ENCODE results near the gene HPCAL1. TPM values are rescaled to one million over a fixed set of nuclear protein-coding genes. Genes with fewer than 3 reads are reported as not detected.

HPCAL1 gene
- total RNA-seq, 1 donor from 2014 or later: 34.6 TPM

- H3K4me1 Mint-ChIP-seq (ENCODE audit: unreplicated experiment): no peaks in the 10 kb centered on the region
- no peak for DNase-seq (ENCODE audit: low spot score)
- no peak overlapping the region for H3K4me3 Mint-ChIP-seq (ENCODE audit: unreplicated experiment)
- H3K27ac Mint-ChIP-seq (ENCODE audit: unreplicated experiment): no peak overlapping the region
- TF ChIP-seq CTCF (IDR thresholded peaks at IDR 0.05; ENCODE audit: unreplicated experiment): no peak
- peaks cover 4% of the 10 kb centered on the region for H3K27me3 Mint-ChIP-seq (ENCODE audit: unreplicated experiment)
- H3K36me3 Mint-ChIP-seq (ENCODE audit: low read depth, unreplicated experiment): no peaks in the 10 kb centered on the region
- no peaks in the 10 kb centered on the region for H3K9me3 Mint-ChIP-seq (ENCODE audit: unreplicated experiment)
These were observed 167.4 kb downstream of the HPCAL1 start for GRCh38 chr2:10469955-10470608.

GRCh38 chr2:10471046-10471571 is 168.4 kb downstream of the HPCAL1 start:
- Mint-ChIP-seq H3K36me3 (ENCODE audit: low read depth, unreplicated experiment) (no peaks in the 10 kb centered on the region), H3K9me3 (ENCODE audit: unreplicated experiment) (no peaks in the 10 kb centered on the region), H3K27me3 (ENCODE audit: unreplicated experiment) (peaks cover 4% of the 10 kb centered on the region), H3K4me3 (ENCODE audit: unreplicated experiment) (no peak overlapping the region), H3K4me1 (ENCODE audit: unreplicated experiment) (no peaks in the 10 kb centered on the region), H3K27ac (ENCODE audit: unreplicated experiment) (no peak overlapping the region)
- no peak for TF ChIP-seq CTCF (IDR thresholded peaks at IDR 0.05; ENCODE audit: unreplicated experiment)
- DNase-seq (ENCODE audit: low spot score): no peak

GRCh38 chr2:10471955-10472354 is 169.3 kb downstream of the HPCAL1 start:
- no peaks in the 10 kb centered on the region for H3K9me3 Mint-ChIP-seq (ENCODE audit: unreplicated experiment)
- no peak for TF ChIP-seq CTCF (IDR thresholded peaks at IDR 0.05; ENCODE audit: unreplicated experiment)
- H3K27ac Mint-ChIP-seq (ENCODE audit: unreplicated experiment): no peak overlapping the region
- H3K36me3 Mint-ChIP-seq (ENCODE audit: low read depth, unreplicated experiment): no peaks in the 10 kb centered on the region
- no peak for DNase-seq (ENCODE audit: low spot score)
- H3K4me3 Mint-ChIP-seq (ENCODE audit: unreplicated experiment): no peak overlapping the region
- peaks cover 6% of the 10 kb centered on the region for H3K27me3 Mint-ChIP-seq (ENCODE audit: unreplicated experiment)
- no peaks in the 10 kb centered on the region for H3K4me1 Mint-ChIP-seq (ENCODE audit: unreplicated experiment)

GRCh38 chr2:10473121-10473756 is 170.5 kb downstream of the HPCAL1 start:
- no peak for TF ChIP-seq CTCF (IDR thresholded peaks at IDR 0.05; ENCODE audit: unreplicated experiment)
- no peaks in the 10 kb centered on the region for H3K36me3 Mint-ChIP-seq (ENCODE audit: low read depth, unreplicated experiment)
- H3K4me3 Mint-ChIP-seq (ENCODE audit: unreplicated experiment): no peak overlapping the region
- H3K27me3 Mint-ChIP-seq (ENCODE audit: unreplicated experiment): peaks cover 6% of the 10 kb centered on the region
- H3K4me1 Mint-ChIP-seq (ENCODE audit: unreplicated experiment): peaks cover 3% of the 10 kb centered on the region
- DNase-seq (ENCODE audit: low spot score): no peak
- no peak overlapping the region for H3K27ac Mint-ChIP-seq (ENCODE audit: unreplicated experiment)
- H3K9me3 Mint-ChIP-seq (ENCODE audit: unreplicated experiment): no peaks in the 10 kb centered on the region

- DNase-seq (ENCODE audit: low spot score): no peak
- no peak for TF ChIP-seq CTCF (IDR thresholded peaks at IDR 0.05; ENCODE audit: unreplicated experiment)
- no peak overlapping the region for H3K27ac Mint-ChIP-seq (ENCODE audit: unreplicated experiment)
- H3K4me1 Mint-ChIP-seq (ENCODE audit: unreplicated experiment): peaks cover 3% of the 10 kb centered on the region
- no peaks in the 10 kb centered on the region for H3K9me3 Mint-ChIP-seq (ENCODE audit: unreplicated experiment)
- H3K27me3 Mint-ChIP-seq (ENCODE audit: unreplicated experiment): peaks cover 2% of the 10 kb centered on the region
- no peaks in the 10 kb centered on the region for H3K36me3 Mint-ChIP-seq (ENCODE audit: low read depth, unreplicated experiment)
- no peak overlapping the region for H3K4me3 Mint-ChIP-seq (ENCODE audit: unreplicated experiment)
These were observed 172.6 kb downstream of the HPCAL1 start for GRCh38 chr2:10475221-10475722.

Data from endothelial cell (in vitro differentiated cells).